ENCODE data around the gene NFATC3.

Gene NFATC3

DNA sequence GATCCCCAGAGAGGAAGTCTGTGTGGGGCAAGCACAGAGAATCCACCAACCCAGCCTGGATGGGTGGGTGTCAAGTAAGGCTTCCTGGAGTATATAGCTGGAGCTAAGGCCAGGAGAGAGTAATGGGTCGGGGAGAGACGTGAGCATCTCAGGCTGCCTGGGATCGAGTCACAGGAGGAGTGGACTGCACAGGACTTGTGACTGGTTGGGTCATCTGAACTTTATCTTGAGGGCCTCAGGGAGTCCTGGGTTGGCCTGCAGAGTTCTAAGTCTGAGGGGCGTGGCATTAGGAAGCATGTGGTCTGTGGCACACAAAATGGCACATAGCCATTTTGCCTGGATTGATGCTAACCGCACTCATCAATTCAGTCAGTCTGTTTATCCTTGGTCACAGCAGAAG lies 161.5 kb downstream of the NFATC3 start:
- no peak for DNase-seq (ENCODE audit: low read depth in 2 of 2)

- DNase-seq (ENCODE audit: low read depth in 2 of 2) = no peak
These were observed 162.2 kb downstream of the NFATC3 start for GRCh38 chr16:68247400-68247799.

- no peak for DNase-seq (ENCODE audit: low read depth in 2 of 2)
These were observed 162.8 kb downstream of the NFATC3 start for GRCh38 chr16:68247932-68248331.

- no peak for DNase-seq (ENCODE audit: low read depth in 2 of 2)
These were observed 164.2 kb downstream of the NFATC3 start for GRCh38 chr16:68249371-68249770.

- no peak for DNase-seq (ENCODE audit: low read depth in 2 of 2)
These were observed 165.8 kb downstream of the NFATC3 start for GRCh38 chr16:68250951-68251350.

GRCh38 chr16:68251832-68252231 lies 166.7 kb downstream of the NFATC3 start:
- DNase-seq (ENCODE audit: low read depth in 2 of 2) = no peak

- no peak for DNase-seq (ENCODE audit: low read depth in 2 of 2)
These were observed 167.2 kb downstream of the NFATC3 start for GRCh38 chr16:68252383-68252782.

DNA sequence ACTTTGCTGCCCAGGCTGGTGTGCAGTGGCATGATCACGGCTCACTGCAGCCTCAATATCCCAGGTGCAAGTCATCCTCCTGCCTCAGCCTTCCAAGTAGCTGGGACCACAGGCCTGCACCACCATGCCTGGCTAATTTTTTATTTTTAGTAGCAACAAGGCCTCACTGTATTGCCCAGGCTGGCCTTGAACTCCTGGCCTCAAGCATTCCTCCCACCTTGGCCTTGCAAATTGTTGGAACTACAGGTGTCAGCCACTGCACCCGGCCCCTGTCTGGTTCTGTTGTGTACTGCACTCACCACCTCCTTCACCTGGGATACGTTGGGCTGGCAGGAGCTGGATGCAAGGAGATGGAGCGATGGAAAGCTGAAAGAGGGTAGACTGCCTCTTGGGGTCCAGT lies 168.6 kb downstream of the NFATC3 start:
- DNase-seq (ENCODE audit: low read depth in 2 of 2) = no peak

- DNase-seq (ENCODE audit: low read depth in 2 of 2) = no peak
These were observed 170.5 kb downstream of the NFATC3 start for GRCh38 chr16:68255712-68256111.

- DNase-seq (ENCODE audit: low read depth in 2 of 2) = no peak
These were observed 172.2 kb downstream of the NFATC3 start for GRCh38 chr16:68257251-68257905.

GRCh38 chr16:68257906-68258800 lies 173.0 kb downstream of the NFATC3 start:
- no peak for DNase-seq (ENCODE audit: low read depth in 2 of 2)

GRCh38 chr16:68259007-68259825 lies 174.0 kb downstream of the NFATC3 start:
- no peak for DNase-seq (ENCODE audit: low read depth in 2 of 2)

- DNase-seq (ENCODE audit: low read depth in 2 of 2) = no peak
These were observed 178.5 kb downstream of the NFATC3 start for GRCh38 chr16:68263559-68264127.

GRCh38 chr16:68264128-68265077 lies 179.2 kb downstream of the NFATC3 start, which contains the start of gene SLC7A6:
Gene SLC7A6 (plus strand): TSS chr16:68264526. CDS start chr16:68274727, 10,201 bp downstream.
- peak; percentile 63 to 80 for DNase-seq (ENCODE audit: low read depth in 2 of 2)

- no peak for DNase-seq (ENCODE audit: low read depth in 2 of 2)
These were observed 180.1 kb downstream of the NFATC3 start for GRCh38 chr16:68265078-68265920.

DNA sequence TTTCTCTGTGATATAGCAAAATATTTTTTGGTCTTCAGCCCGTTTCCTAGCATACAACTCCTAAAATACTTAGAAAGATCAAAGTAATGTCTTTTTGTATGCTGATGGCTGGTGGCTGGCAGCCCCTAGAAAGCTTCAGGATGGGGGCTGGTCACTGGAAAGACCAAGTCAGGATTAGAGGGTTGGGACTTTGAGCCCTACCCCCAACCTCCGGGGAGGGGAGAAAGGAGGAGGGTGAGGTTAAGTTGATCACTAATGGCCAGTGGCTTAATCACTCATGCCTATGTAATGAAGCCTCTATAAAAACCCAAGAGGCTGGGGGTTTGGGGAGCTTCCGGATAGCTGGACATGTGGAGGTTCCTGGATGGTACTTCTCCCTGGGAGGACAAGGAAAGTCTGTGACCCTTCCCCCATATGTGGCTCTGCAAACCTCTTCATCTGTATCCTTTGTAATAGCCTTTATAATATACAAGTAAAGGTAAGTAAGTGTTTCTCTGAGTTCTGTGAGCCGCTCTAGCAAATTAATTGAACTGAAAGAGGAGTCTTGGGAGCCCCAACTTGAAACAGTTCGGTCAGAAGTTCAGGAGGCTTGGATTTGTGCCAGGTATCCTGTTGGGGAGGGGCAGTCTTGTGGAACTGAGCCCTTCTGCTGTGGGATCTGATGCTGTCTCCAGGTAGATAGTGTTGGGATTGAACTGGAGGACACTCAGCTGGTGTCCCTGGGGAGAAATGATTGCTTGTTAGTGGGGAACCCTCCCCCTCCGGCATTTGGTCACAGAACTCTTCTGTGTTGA lies 182.6 kb downstream of the NFATC3 start:
- DNase-seq (ENCODE audit: low read depth in 2 of 2) = no peak

GRCh38 chr16:68269793-68270192 lies 184.6 kb downstream of the NFATC3 start:
- no peak for DNase-seq (ENCODE audit: low read depth in 2 of 2)

DNA sequence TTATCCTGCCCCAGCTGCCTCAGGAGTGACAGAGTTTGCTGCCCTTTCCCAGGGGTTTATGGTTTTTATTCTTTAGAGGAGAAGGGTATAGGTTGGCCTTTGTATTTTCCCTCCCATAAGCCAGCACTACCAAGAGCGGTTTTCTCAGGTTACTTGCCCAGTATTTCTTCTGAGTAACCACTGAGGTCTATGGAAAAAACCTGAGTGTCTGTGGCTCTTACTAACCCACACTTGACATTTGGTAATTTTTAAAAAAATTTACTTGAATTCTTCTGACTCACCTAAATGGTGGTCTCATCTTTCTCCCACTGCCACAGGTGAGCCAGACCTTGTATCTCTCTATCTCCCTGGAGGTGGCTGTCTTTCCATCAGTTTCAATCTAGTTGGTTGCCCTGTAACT lies 185.2 kb downstream of the NFATC3 start:
- DNase-seq (ENCODE audit: low read depth in 2 of 2) = no peak

Measured in stimulated activated CD8-positive, alpha-beta memory T cell treated with anti-CD3 and anti-CD28 coated beads, Interleukin-15, amount 100 ng/mL, for 4 hours (primary cell).